Activated T-helper 1 cell treated with anti-CD3 and anti-CD28 coated beads, Interleukin-12 subunit alpha, Interleukin-12 subunit beta, Interleukin-2, Interleukin-4 antibody, amounts not matched to agents 30 ng/mL and 10 ng/mL and 1 ng/mL, durations not matched to agents 14 hours and 24 hours and 36 hours (primary cell): ENCODE measurements around the gene TMEM204. TPM values are rescaled to one million over a fixed set of nuclear protein-coding genes. Genes with fewer than 3 reads are reported as not detected.

ENCODE experiments used
- DNase-seq: peaks from one replicate; pipeline ENCODE4 v3.0.0; 2021; ENCODE audit warnings: low spot score
- H3K27ac Mint-ChIP-seq: one replicate; pipeline ENCODE4 v1.8.0; 2021; ENCODE audit warnings: mild to moderate bottlenecking, mixed read lengths
- H3K27me3 Mint-ChIP-seq: one replicate; pipeline ENCODE4 v1.8.0; 2022; ENCODE audit warnings: mild to moderate bottlenecking, moderate library complexity, mixed read lengths; ENCODE audit not compliant: insufficient read depth
- H3K36me3 Mint-ChIP-seq: one replicate; pipeline ENCODE4 v1.8.0; 2021; ENCODE audit warnings: low read depth, mixed read lengths
- H3K4me1 Mint-ChIP-seq: one replicate; pipeline ENCODE4 v1.8.0; 2021; ENCODE audit warnings: low read depth, mixed read lengths
- H3K4me3 Mint-ChIP-seq: one replicate; pipeline ENCODE4 v1.8.0; 2021; ENCODE audit warnings: mild to moderate bottlenecking, moderate library complexity, mixed read lengths
- H3K9me3 Mint-ChIP-seq: one replicate; pipeline ENCODE4 v1.8.0; 2021; ENCODE audit warnings: mixed read lengths
- intact Hi-C: fragments of 100-400 bp; cut with micrococcal nuclease; formaldehyde crosslinking; loops from one replicate; pipeline ENCODE4 v1.15.1; 2024
- total RNA-seq: library from RNA; stranded (reverse); gene quantifications from 2 replicates; pipeline ENCODE4 v1.2.3, GENCODE V29; 2022

Gene TMEM204
- total RNA-seq, 1 donor from 2014 or later = 23.7 TPM

GRCh38 chr16:1494129-1494640 is 39.3 kb upstream of the TMEM204 start:
- Mint-ChIP-seq H3K27ac (peak overlapping the region; percentile 48), H3K4me1 (peaks cover 8% of the 10 kb centered on the region), H3K36me3 (peaks cover 11% of the 10 kb centered on the region), H3K27me3 (no peaks in the 10 kb centered on the region), H3K9me3 (no peaks in the 10 kb centered on the region), H3K4me3 (peak overlapping the region; percentile 90)
- intact Hi-C loops = loop anchor here (5.0 kb wide), 1 partner anchor 902 kb away; the partner anchor contains the start of gene RAB40C
- DNase-seq = no peak

- Mint-ChIP-seq H3K4me3 (peak overlapping the region; percentile 90), H3K9me3 (no peaks in the 10 kb centered on the region), H3K4me1 (peaks cover 8% of the 10 kb centered on the region), H3K36me3 (peaks cover 11% of the 10 kb centered on the region), H3K27ac (no peak overlapping the region), H3K27me3 (no peaks in the 10 kb centered on the region)
- DNase-seq = no peak
- intact Hi-C loops = loop anchor here (5.0 kb wide), 1 partner anchor 902 kb away; the partner anchor contains the start of gene RAB40C
Observed at GRCh38 chr16:1494711-1495110, 38.8 kb upstream of the TMEM204 start.

GRCh38 chr16:1495211-1495888 is 38.1 kb upstream of the TMEM204 start:
- peaks cover 11% of the 10 kb centered on the region for H3K36me3 Mint-ChIP-seq
- H3K27me3 Mint-ChIP-seq = no peaks in the 10 kb centered on the region
- H3K4me1 Mint-ChIP-seq = peaks cover 8% of the 10 kb centered on the region
- H3K4me3 Mint-ChIP-seq = peak overlapping the region; percentile 62
- intact Hi-C loops = no loop called here
- H3K9me3 Mint-ChIP-seq = no peaks in the 10 kb centered on the region
- no peak overlapping the region for H3K27ac Mint-ChIP-seq
- DNase-seq = no peak

GRCh38 chr16:1495889-1496262 is 37.6 kb upstream of the TMEM204 start:
- H3K4me3 Mint-ChIP-seq = peak overlapping the region; percentile 30
- H3K4me1 Mint-ChIP-seq = peaks cover 8% of the 10 kb centered on the region
- no peak for DNase-seq
- peaks cover 11% of the 10 kb centered on the region for H3K36me3 Mint-ChIP-seq
- H3K9me3 Mint-ChIP-seq = no peaks in the 10 kb centered on the region
- intact Hi-C loops = no loop called here
- no peaks in the 10 kb centered on the region for H3K27me3 Mint-ChIP-seq
- H3K27ac Mint-ChIP-seq = no peak overlapping the region

- intact Hi-C loops = no loop called here
Observed at GRCh38 chr16:1496464-1496863, 37.0 kb upstream of the TMEM204 start.

GRCh38 chr16:1497014-1497598 is 36.4 kb upstream of the TMEM204 start:
- Mint-ChIP-seq H3K4me1 (peaks cover 8% of the 10 kb centered on the region), H3K9me3 (no peaks in the 10 kb centered on the region), H3K27me3 (no peaks in the 10 kb centered on the region), H3K4me3 (no peak overlapping the region), H3K27ac (no peak overlapping the region), H3K36me3 (peaks cover 13% of the 10 kb centered on the region)
- no peak for DNase-seq
- intact Hi-C loops = no loop called here

More at GRCh38 chr16:1496464-1496863, 37.0 kb upstream of the TMEM204 start:
- Mint-ChIP-seq H3K27me3 (no peaks in the 10 kb centered on the region), H3K9me3 (no peaks in the 10 kb centered on the region), H3K27ac (no peak overlapping the region), H3K4me1 (peaks cover 8% of the 10 kb centered on the region), H3K4me3 (no peak overlapping the region), H3K36me3 (peaks cover 11% of the 10 kb centered on the region)
- DNase-seq = no peak

GRCh38 chr16:1498899-1499676 is 34.4 kb upstream of the TMEM204 start:
- Mint-ChIP-seq H3K4me3 (no peak overlapping the region), H3K36me3 (peaks cover 20% of the 10 kb centered on the region), H3K9me3 (no peaks in the 10 kb centered on the region), H3K27me3 (no peaks in the 10 kb centered on the region), H3K27ac (no peak overlapping the region), H3K4me1 (no peaks in the 10 kb centered on the region)
- intact Hi-C loops = no loop called here
- no peak for DNase-seq

- intact Hi-C loops = no loop called here
- no peaks in the 10 kb centered on the region for H3K4me1 Mint-ChIP-seq
- H3K36me3 Mint-ChIP-seq = peaks cover 20% of the 10 kb centered on the region
- H3K27ac Mint-ChIP-seq = no peak overlapping the region
- H3K9me3 Mint-ChIP-seq = no peaks in the 10 kb centered on the region
- H3K27me3 Mint-ChIP-seq = no peaks in the 10 kb centered on the region
- no peak overlapping the region for H3K4me3 Mint-ChIP-seq
- DNase-seq = no peak
Observed at GRCh38 chr16:1499756-1500464, 33.6 kb upstream of the TMEM204 start.

- intact Hi-C loops = no loop called here
- no peaks in the 10 kb centered on the region for H3K27me3 Mint-ChIP-seq
- H3K36me3 Mint-ChIP-seq = peaks cover 20% of the 10 kb centered on the region
- no peaks in the 10 kb centered on the region for H3K9me3 Mint-ChIP-seq
- DNase-seq = no peak
- no peaks in the 10 kb centered on the region for H3K4me1 Mint-ChIP-seq
- H3K4me3 Mint-ChIP-seq = no peak overlapping the region
- no peak overlapping the region for H3K27ac Mint-ChIP-seq
Observed at GRCh38 chr16:1500465-1501150, 32.9 kb upstream of the TMEM204 start.

- intact Hi-C loops = no loop called here
- Mint-ChIP-seq H3K4me3 (no peak overlapping the region), H3K4me1 (no peaks in the 10 kb centered on the region)
Observed at GRCh38 chr16:1501630-1502029, 31.8 kb upstream of the TMEM204 start.

GRCh38 chr16:1502092-1503004 is 31.1 kb upstream of the TMEM204 start:
- no peaks in the 10 kb centered on the region for H3K4me1 Mint-ChIP-seq
- no peaks in the 10 kb centered on the region for H3K27me3 Mint-ChIP-seq
- intact Hi-C loops = no loop called here
- no peak overlapping the region for H3K4me3 Mint-ChIP-seq
- no peak overlapping the region for H3K27ac Mint-ChIP-seq
- peaks cover 14% of the 10 kb centered on the region for H3K36me3 Mint-ChIP-seq
- no peak for DNase-seq
- H3K9me3 Mint-ChIP-seq = no peaks in the 10 kb centered on the region

More at GRCh38 chr16:1501630-1502029, 31.8 kb upstream of the TMEM204 start:
- Mint-ChIP-seq H3K9me3 (no peaks in the 10 kb centered on the region), H3K27me3 (no peaks in the 10 kb centered on the region), H3K36me3 (peaks cover 18% of the 10 kb centered on the region), H3K27ac (no peak overlapping the region)
- no peak for DNase-seq
